GM23248 (cell line): ENCODE measurements around the gene CCR5. TPM values are rescaled to one million over a fixed set of nuclear protein-coding genes. Genes with fewer than 3 reads are reported as not detected.

Experiments used
- DNase-seq: peaks from one replicate; pipeline ENCODE4 v3.0.0-alpha.2; 2015
- H2AFZ ChIP-seq: fragments of 200-600 bp; sonication (generic); 2 replicates; pipeline ENCODE4 v1.6.1; 2016; ENCODE audit warnings: antibody characterized with exemption
- H3F3A ChIP-seq: fragments of 200-600 bp; sonication (generic); 2 replicates; pipeline ENCODE4 v1.6.1; 2016; ENCODE audit warnings: mild to moderate bottlenecking, antibody characterized with exemption, mixed run types; ENCODE audit not compliant: insufficient read depth
- H3K27ac ChIP-seq: fragments of 200-600 bp; sonication (generic); 2 replicates; pipeline ENCODE4 v1.5.1; 2016; ENCODE audit warnings: mild to moderate bottlenecking
- H3K27me3 ChIP-seq: fragments of 200-600 bp; sonication (generic); replicated peaks from 2 replicates; pipeline ENCODE4 v1.6.1; 2016; ENCODE audit warnings: mild to moderate bottlenecking; ENCODE audit not compliant: insufficient read depth
- H3K36me3 ChIP-seq: fragments of 200-600 bp; sonication (generic); 2 replicates; pipeline ENCODE4 v1.6.1; 2016; ENCODE audit warnings: low read depth, mild to moderate bottlenecking
- H3K4me1 ChIP-seq: fragments of 200-600 bp; sonication (generic); 2 replicates; pipeline ENCODE4 v1.6.1; 2016; ENCODE audit warnings: mild to moderate bottlenecking; ENCODE audit not compliant: insufficient read depth
- H3K4me2 ChIP-seq: fragments of 200-600 bp; sonication (generic); one replicate; pipeline ENCODE4 v1.6.1; 2016; ENCODE audit warnings: mild to moderate bottlenecking; ENCODE audit not compliant: unreplicated experiment
- H3K4me3 ChIP-seq: fragments of 200-600 bp; sonication (generic); 2 replicates; pipeline ENCODE4 v1.5.1; 2016; ENCODE audit warnings: mild to moderate bottlenecking
- H3K79me2 ChIP-seq: fragments of 200-600 bp; sonication (generic); 2 replicates; pipeline ENCODE4 v1.6.1; 2016; ENCODE audit warnings: mild to moderate bottlenecking; ENCODE audit not compliant: insufficient read depth
- H3K9ac ChIP-seq: fragments of 200-600 bp; sonication (generic); 2 replicates; pipeline ENCODE4 v1.6.1; 2016; ENCODE audit warnings: mild to moderate bottlenecking
- H3K9me2 ChIP-seq: fragments of 200-600 bp; sonication (generic); 2 replicates; pipeline ENCODE4 v1.6.1; 2016; ENCODE audit warnings: mixed run types, mild to moderate bottlenecking, moderate library complexity; ENCODE audit not compliant: insufficient read depth
- H3K9me3 ChIP-seq: fragments of 200-600 bp; sonication (generic); one replicate; pipeline ENCODE4 v1.6.1; 2017; ENCODE audit warnings: low read depth
- H4K20me1 ChIP-seq: fragments of 200-600 bp; sonication (generic); 2 replicates; pipeline ENCODE4 v1.6.0; 2016; ENCODE audit not compliant: insufficient read depth
- EZH2 ChIP-seq: fragments of 200-600 bp; sonication (generic); IDR thresholded peaks from 2 replicates; pipeline ENCODE4 v1.6.1; 2018; ENCODE audit warnings: antibody characterized with exemption, mild to moderate bottlenecking; ENCODE audit not compliant: insufficient read depth, poor library complexity, severe bottlenecking
- EZH2phosphoT487 ChIP-seq: fragments of 200-600 bp; sonication (generic); IDR thresholded peaks from 2 replicates; pipeline ENCODE4 v1.6.1; 2018; ENCODE audit warnings: antibody characterized with exemption, moderate library complexity, mild to moderate bottlenecking, low read depth; ENCODE audit not compliant: insufficient read depth
- WGBS, 2 experiments: methylation state at CpG; one replicate each; pipeline ENCODE4 v1.1.6; 2015 to 2017; ENCODE audit warnings: low lambda C conversion rate in 2 of 2, low coverage in 1 of 2; ENCODE audit errors: missing lambda C conversion rate in 2 of 2; 5-methylcytosine and 5-hydroxymethylcytosine counted together
- in situ Hi-C: fragments of 300-500 bp; cut with MboI; formaldehyde crosslinking; loops from 2 replicates; pipeline ENCODE4 v1.15.0; 2020
- polyA plus RNA-seq: library from polyadenylated mRNA; unstranded; fragments of >200 nt; fragmentation: Nextera tagmentation; extraction: Ambion mirVana; gene quantifications from 2 replicates; pipeline ENCODE4 v1.2.1, GENCODE V29; 2016
- total RNA-seq: library from RNA; depleted of rRNA; stranded (reverse); fragments of >200 nt; shearing (Covaris generic); gene quantifications from 2 replicates; pipeline ENCODE4 v1.2.3, GENCODE V29; 2014; rRNA removed

The CCR5 gene
- total and polyA plus RNA-seq, 2 experiments from 2014 or later: not detected

DNA sequence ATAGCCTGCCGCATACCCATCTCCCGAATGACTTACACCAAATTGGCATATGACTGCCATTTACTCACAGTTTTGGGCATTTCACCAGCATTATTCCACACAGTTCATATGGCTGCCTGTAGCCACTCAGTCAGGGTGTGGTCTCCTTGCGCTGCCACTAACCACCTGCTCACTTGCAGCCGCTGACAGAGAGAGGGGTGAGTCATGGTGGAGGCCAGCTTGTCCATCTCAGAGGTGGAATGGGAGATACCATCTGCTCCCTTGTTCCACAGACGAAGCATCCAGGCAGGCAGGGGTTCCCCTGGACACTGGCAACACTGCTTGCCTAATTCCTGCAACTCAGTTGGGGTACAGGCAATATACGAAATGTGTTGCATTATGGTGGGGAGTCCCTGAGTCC, 51.9 kb downstream of the CCR5 start:
- Histone ChIP-seq H3K9ac (no peak overlapping the region), H3K4me1 (no peaks in the 10 kb centered on the region), H3K27ac (no peak overlapping the region), H3K4me3 (no peak overlapping the region), H3K79me2 (no peaks in the 10 kb centered on the region), H3K36me3 (no peaks in the 10 kb centered on the region), H4K20me1 (no peaks in the 10 kb centered on the region), H2AFZ (no peak overlapping the region), H3K4me2 (no peak overlapping the region), H3K27me3 (no peaks in the 10 kb centered on the region; the same call in 1 of the 2 replicates), H3K9me2 (no peaks in the 10 kb centered on the region), H3F3A (no peaks in the 10 kb centered on the region), H3K9me3 (no peaks in the 10 kb centered on the region)
- WGBS, 2 experiments: 88 to 89% methylated on average over 6 of the region's 6 CpGs
- TF ChIP-seq EZH2phosphoT487 (no peak), EZH2 (no peak)
- in situ Hi-C loops: no loop called here
- DNase-seq: peak; percentile 35

DNA sequence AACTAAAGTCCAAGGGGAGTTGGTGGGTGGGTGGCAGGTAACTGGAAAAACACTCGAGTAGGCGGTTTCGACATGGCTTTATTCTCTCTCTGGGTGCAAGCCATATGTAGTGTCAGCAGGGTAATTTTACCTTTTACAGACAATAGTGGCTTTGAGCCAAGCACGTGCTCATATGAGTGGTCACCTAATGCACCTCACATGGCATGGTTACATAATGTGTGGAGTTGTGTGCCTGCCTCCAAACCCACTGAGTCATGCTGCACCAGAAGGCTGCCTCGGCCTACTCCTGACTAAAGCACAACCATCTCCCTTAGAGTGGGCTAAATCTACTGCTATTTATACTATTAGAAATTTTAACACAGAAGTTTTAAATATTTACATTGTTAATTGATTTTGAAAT, 52.8 kb downstream of the CCR5 start:
- peaks cover under 1% of the 10 kb centered on the region for H3K27me3 ChIP-seq
- no peaks in the 10 kb centered on the region for H3K36me3 ChIP-seq
- WGBS, 2 experiments: 77 to 80% methylated on average over 5 of the region's 5 CpGs
- DNase-seq: peak; percentile 61
- no peaks in the 10 kb centered on the region for H3K9me2 ChIP-seq
- no peaks in the 10 kb centered on the region for H4K20me1 ChIP-seq
- H3K27ac ChIP-seq: no peak overlapping the region
- H3K79me2 ChIP-seq: no peaks in the 10 kb centered on the region
- no peaks in the 10 kb centered on the region for H3F3A ChIP-seq
- no peak overlapping the region for H3K4me2 ChIP-seq
- TF ChIP-seq EZH2phosphoT487: no peak
- no peak for TF ChIP-seq EZH2
- H2AFZ ChIP-seq: no peak overlapping the region
- in situ Hi-C loops: no loop called here
- no peak overlapping the region for H3K9ac ChIP-seq
- no peak overlapping the region for H3K4me3 ChIP-seq
- no peaks in the 10 kb centered on the region for H3K4me1 ChIP-seq
- no peaks in the 10 kb centered on the region for H3K9me3 ChIP-seq

Other genes starting within 250 kb of the CCR5 start
- not detected in 2 replicates for gene CCR1, start 162.6 kb upstream of the CCR5 start, total RNA-seq
- gene CCR1, start 162.6 kb upstream of the CCR5 start, polyA plus RNA-seq: not detected in 2 replicates
- gene CCR3, start 128.5 kb upstream of the CCR5 start, total RNA-seq: not detected in 2 replicates
- gene CCR3, start 128.5 kb upstream of the CCR5 start, polyA plus RNA-seq: not detected in 2 replicates
- not detected in 2 replicates for gene CCR2, start 16.8 kb upstream of the CCR5 start, total RNA-seq
- gene CCR2, start 16.8 kb upstream of the CCR5 start, polyA plus RNA-seq: not detected in 2 replicates
- gene CCRL2, start 36.3 kb downstream of the CCR5 start, total RNA-seq: not detected in 2 replicates
- gene CCRL2, start 36.3 kb downstream of the CCR5 start, polyA plus RNA-seq: not detected in 2 replicates
- gene LTF, start 94.0 kb downstream of the CCR5 start, total RNA-seq: not detected in 2 replicates
- not detected in 2 replicates for gene LTF, start 94.0 kb downstream of the CCR5 start, polyA plus RNA-seq
- not detected in 2 replicates for gene RTP3, start 127.0 kb downstream of the CCR5 start, total RNA-seq
- gene RTP3, start 127.0 kb downstream of the CCR5 start, polyA plus RNA-seq: not detected in 2 replicates
- gene LRRC2, start 195.4 kb downstream of the CCR5 start, total RNA-seq: 10.6 and 10.8 TPM in 2 replicates
- 16.7 and 17.7 TPM in 2 replicates for gene LRRC2, start 195.4 kb downstream of the CCR5 start, polyA plus RNA-seq
- not detected in 2 replicates for gene FAM240A, start 241.6 kb downstream of the CCR5 start, total RNA-seq
- gene FAM240A, start 241.6 kb downstream of the CCR5 start, polyA plus RNA-seq: not detected in 2 replicates